ENCODE measurements around the gene PSG11.
"Not testable (repeated sequence)": the region's sequence is repeated elsewhere in the genome, so short reads cannot be mapped to it uniquely, and the experiment has no call there.

DNA sequence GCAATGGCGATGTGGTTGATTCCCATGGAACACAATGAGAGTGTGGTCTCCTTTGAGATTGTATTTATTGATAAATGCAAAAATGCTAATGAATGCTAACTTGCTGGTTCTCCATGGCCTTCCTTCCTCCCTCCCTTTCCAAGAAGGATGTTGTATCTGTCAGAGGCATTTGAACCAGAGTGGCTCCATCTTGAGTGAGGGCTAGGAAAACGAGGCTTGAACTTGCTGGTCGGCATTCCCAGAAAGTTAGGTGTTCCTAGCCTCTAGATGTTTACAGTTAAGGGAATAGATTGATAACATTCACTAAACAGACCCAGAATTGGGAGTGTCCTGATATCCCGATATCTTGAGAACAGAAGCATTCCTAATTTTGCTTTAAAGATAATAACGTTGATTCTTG, 54.8 kb downstream of the PSG11 start:
- TF ChIP-seq EZH2 (IDR thresholded peaks at IDR 0.05; ENCODE audit: low read depth, unreplicated experiment); CREB1 (CRISPR knock-in tag; IDR thresholded peaks at IDR 0.05; ENCODE audit: low read depth); POLR2AphosphoS5 (IDR thresholded peaks at IDR 0.05; ENCODE audit: low read depth); JUNB (IDR thresholded peaks at IDR 0.05; ENCODE audit: unreplicated experiment); EZH2phosphoT487 (IDR thresholded peaks at IDR 0.05; ENCODE audit: unreplicated experiment); NANOG (IDR thresholded peaks at IDR 0.05; ENCODE audit: borderline replicate concordance): not testable (repeated sequence)
- TF ChIP-seq, protein P1, sequence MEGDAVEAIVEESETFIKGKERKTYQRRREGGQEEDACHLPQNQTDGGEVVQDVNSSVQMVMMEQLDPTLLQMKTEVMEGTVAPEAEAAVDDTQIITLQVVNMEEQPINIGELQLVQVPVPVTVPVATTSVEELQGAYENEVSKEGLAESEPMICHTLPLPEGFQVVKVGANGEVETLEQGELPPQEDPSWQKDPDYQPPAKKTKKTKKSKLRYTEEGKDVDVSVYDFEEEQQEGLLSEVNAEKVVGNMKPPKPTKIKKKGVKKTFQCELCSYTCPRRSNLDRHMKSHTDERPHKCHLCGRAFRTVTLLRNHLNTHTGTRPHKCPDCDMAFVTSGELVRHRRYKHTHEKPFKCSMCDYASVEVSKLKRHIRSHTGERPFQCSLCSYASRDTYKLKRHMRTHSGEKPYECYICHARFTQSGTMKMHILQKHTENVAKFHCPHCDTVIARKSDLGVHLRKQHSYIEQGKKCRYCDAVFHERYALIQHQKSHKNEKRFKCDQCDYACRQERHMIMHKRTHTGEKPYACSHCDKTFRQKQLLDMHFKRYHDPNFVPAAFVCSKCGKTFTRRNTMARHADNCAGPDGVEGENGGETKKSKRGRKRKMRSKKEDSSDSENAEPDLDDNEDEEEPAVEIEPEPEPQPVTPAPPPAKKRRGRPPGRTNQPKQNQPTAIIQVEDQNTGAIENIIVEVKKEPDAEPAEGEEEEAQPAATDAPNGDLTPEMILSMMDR (conservative IDR thresholded peaks at IDR 0.05; ENCODE audit: low read depth in 2 of 2) = not testable (repeated sequence)
- TF ChIP-seq, protein P2, sequence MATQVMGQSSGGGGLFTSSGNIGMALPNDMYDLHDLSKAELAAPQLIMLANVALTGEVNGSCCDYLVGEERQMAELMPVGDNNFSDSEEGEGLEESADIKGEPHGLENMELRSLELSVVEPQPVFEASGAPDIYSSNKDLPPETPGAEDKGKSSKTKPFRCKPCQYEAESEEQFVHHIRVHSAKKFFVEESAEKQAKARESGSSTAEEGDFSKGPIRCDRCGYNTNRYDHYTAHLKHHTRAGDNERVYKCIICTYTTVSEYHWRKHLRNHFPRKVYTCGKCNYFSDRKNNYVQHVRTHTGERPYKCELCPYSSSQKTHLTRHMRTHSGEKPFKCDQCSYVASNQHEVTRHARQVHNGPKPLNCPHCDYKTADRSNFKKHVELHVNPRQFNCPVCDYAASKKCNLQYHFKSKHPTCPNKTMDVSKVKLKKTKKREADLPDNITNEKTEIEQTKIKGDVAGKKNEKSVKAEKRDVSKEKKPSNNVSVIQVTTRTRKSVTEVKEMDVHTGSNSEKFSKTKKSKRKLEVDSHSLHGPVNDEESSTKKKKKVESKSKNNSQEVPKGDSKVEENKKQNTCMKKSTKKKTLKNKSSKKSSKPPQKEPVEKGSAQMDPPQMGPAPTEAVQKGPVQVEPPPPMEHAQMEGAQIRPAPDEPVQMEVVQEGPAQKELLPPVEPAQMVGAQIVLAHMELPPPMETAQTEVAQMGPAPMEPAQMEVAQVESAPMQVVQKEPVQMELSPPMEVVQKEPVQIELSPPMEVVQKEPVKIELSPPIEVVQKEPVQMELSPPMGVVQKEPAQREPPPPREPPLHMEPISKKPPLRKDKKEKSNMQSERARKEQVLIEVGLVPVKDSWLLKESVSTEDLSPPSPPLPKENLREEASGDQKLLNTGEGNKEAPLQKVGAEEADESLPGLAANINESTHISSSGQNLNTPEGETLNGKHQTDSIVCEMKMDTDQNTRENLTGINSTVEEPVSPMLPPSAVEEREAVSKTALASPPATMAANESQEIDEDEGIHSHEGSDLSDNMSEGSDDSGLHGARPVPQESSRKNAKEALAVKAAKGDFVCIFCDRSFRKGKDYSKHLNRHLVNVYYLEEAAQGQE (IDR thresholded peaks at IDR 0.05; ENCODE audit: unreplicated experiment) = not testable (repeated sequence)
- TF ChIP-seq, protein P3, sequence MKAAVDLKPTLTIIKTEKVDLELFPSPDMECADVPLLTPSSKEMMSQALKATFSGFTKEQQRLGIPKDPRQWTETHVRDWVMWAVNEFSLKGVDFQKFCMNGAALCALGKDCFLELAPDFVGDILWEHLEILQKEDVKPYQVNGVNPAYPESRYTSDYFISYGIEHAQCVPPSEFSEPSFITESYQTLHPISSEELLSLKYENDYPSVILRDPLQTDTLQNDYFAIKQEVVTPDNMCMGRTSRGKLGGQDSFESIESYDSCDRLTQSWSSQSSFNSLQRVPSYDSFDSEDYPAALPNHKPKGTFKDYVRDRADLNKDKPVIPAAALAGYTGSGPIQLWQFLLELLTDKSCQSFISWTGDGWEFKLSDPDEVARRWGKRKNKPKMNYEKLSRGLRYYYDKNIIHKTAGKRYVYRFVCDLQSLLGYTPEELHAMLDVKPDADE (IDR thresholded peaks at IDR 0.05) = not testable (repeated sequence)

Data from GM23338 (cell line).